ENCODE measurements around the gene FGR.

Gene FGR

GRCh38 chr1:27601771-27602461 is 33.1 kb downstream of the FGR start:
- DNase-seq (ENCODE audit: low read depth, low spot score), result no peak

DNA sequence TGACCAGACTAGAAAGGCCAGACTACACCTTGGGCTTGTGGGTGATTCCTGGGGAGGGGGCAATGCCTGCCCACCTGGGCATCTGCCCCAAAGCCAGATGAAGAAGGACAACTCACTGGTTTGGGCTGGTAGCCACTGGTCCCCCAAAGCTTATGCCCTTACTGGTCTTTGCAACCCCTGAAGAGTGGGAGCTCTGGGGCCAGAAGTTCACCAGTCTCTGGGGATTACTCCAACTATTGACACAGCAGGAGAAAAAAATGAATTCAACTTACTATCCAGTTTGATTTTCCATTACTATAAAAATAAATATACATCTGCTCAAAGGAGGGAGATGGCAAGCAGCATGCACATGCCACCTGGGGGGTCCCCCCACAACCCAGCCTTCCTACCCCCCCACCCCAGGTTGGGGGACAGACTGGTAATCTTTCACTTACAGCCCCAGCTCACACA is 33.6 kb downstream of the FGR start:
- DNase-seq (ENCODE audit: low read depth, low spot score), result no peak

GRCh38 chr1:27600498-27601175 is 34.3 kb downstream of the FGR start:
- no peak for DNase-seq (ENCODE audit: low read depth, low spot score)

- no peak for DNase-seq (ENCODE audit: low read depth, low spot score)
Measured at GRCh38 chr1:27599605-27600497, 35.1 kb downstream of the FGR start.

DNA sequence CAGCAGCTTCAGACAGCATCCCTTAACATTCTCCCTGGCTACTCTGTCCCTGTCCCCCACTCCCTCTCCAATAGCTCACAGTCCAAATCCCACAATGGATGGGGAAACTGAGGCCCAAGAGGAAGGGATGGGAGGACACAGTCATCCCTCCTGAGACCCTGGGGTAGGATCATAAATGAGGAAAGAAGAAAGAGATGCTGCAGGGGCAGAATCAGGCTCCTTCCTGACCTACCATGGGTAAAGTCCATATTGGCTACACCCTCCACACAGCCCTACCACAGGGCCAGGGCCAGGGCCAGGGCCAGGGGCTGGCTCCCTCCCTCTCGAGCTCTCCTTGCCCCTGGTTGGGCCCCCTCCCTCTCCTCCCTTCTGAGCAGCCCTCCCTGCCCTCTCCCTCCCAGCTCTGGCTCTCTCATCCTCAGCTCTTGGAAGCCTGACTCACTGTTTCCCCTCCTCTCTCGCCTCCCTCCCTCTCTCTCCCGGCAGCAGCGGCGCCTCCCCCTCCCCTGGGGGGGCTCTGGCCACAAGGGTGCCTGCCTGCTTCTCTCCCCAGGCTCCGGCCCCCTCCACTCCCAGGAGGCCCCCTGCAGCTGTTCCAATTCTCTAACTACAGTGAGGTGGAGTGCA is 36.0 kb downstream of the FGR start:
- no peak for DNase-seq (ENCODE audit: low read depth, low spot score)

- DNase-seq (ENCODE audit: low read depth, low spot score), result no peak
Measured at GRCh38 chr1:27598295-27598687, 36.7 kb downstream of the FGR start.

DNA sequence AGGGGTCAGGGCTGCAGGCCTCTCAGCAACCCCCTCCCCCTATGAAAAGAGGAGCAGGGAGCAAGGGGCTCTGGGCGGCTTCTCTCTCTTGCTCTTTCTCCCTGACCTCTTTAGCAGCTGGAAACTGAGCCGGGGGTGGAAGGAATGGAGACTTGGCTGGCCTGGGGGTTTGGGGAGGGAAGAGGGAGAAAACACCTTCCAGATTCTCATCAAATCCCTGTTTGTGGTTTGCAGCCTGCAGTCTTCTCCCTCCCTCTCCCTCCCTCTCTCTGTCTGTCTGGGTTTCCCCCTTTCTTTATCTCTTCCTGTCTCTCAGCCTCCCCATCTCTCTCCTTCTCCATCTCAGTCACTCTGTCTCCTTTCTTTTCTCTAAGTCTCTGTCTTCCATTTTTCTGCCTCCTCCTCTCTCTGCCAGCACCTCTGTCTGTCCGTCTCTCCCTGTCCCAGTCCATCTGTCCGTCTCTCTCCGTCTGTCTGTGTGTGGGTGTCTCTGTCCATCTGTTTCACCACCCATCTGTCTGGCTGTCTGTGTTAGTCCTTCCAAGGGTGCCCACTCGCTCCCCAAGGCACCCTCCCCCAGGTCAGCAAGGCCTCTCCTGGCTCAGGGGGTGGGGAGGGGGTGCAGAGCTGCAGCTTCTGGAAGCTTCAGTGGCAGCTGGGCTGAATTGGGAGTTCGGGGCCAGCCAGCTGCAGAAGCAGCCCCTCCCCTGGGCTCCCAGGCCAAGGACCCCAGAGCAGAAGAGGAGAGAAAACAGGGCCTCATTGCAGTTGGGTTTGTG is 37.3 kb downstream of the FGR start:
- DNase-seq (ENCODE audit: low read depth, low spot score), result no peak

DNA sequence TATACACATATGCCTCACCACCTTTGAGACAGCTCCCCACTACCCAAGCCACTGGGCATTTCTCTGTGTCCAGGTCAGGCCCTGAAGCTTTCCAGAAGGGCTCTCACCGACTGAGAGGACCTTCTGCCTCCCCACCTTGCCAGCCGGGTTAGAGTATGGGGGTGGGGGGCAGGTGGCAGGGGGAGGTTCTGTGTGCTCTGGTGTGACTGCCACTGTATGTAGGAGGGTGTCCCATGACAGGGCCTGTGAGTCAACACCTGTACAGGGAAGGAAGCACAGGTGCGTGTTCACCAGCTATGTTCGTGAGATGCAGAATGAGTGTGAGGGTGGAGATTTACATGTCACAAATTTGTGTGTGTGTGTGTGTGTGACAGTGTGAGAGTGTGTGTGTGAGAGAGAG is 38.0 kb downstream of the FGR start:
- no peak for DNase-seq (ENCODE audit: low read depth, low spot score)

- DNase-seq (ENCODE audit: low read depth, low spot score), result no peak
Measured at GRCh38 chr1:27596261-27596660, 38.7 kb downstream of the FGR start.

- no peak for DNase-seq (ENCODE audit: low read depth, low spot score)
Measured at GRCh38 chr1:27595597-27595996, 39.4 kb downstream of the FGR start.

- DNase-seq (ENCODE audit: low read depth, low spot score), result no peak
Measured at GRCh38 chr1:27594564-27595510, 40.1 kb downstream of the FGR start.

- no peak for DNase-seq (ENCODE audit: low read depth, low spot score)
Measured at GRCh38 chr1:27593678-27594563, 41.1 kb downstream of the FGR start.

GRCh38 chr1:27592931-27593677 is 41.9 kb downstream of the FGR start:
- DNase-seq (ENCODE audit: low read depth, low spot score), result no peak

- DNase-seq (ENCODE audit: low read depth, low spot score), result no peak
Measured at GRCh38 chr1:27592232-27592930, 42.6 kb downstream of the FGR start.

- no peak for DNase-seq (ENCODE audit: low read depth, low spot score)
Measured at GRCh38 chr1:27591622-27592021, 43.4 kb downstream of the FGR start.

- no peak for DNase-seq (ENCODE audit: low read depth, low spot score)
Measured at GRCh38 chr1:27590917-27591508, 44.0 kb downstream of the FGR start.

GRCh38 chr1:27589841-27590426 is 45.1 kb downstream of the FGR start:
- no peak for DNase-seq (ENCODE audit: low read depth, low spot score)
